HUDEP-2 (cell line): ENCODE measurements around the gene ZFPL1.
A peak's percentile ranks its signal among the peaks of the same experiment; 100 is the strongest.

Experiments used
- DNase-seq, 76 experiments: peaks; one replicate each; lab custom pipeline; 2025; ENCODE audit not compliant: unreplicated experiment in 76 of 76; lab: John Stamatoyannopoulos, UW

ZFPL1 gene

DNA sequence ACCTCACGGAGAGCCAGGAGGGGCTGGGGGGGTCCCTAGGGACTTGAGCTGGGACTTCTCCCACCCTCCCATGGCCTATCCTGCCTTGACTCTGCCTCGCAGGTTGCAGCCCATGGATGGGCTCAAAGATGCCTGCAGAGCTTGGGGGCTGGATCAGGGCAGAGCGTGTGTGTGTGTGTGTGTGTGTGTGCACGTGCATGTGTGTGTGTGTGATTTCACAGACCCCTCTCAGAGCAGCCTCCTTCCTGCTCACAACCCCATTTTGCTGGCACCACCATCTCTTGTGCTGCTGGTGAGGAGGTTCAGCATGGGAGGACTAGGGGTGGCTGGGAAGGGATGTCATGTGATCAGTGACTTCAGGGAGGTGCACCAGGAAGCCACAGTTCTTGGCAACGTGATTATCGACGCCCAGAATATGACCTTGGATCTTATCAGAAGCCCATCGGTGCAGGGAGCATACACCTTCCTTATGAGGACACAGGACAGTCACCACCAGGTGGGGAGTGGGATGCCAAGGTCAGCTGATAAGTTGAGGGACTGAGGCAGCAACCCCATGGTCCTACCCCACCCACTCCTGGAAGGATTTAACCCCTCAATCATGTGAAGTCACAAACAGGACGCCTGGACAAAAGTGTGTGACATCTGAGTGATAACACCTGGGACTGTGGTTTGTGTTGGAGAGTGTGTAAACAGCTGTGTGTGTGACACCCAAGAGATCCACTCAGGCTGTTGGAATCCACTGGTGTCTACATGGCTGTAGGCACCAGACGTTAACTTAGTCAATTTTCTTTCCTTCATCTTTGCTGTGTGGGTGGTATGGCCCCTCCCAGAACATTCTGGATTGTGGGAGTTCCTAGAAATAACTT lies 23.8 kb upstream of the ZFPL1 start:
- DNase-seq, result peak in 10 of 76 experiments; percentile 5 to 20 (median 10)

DNA sequence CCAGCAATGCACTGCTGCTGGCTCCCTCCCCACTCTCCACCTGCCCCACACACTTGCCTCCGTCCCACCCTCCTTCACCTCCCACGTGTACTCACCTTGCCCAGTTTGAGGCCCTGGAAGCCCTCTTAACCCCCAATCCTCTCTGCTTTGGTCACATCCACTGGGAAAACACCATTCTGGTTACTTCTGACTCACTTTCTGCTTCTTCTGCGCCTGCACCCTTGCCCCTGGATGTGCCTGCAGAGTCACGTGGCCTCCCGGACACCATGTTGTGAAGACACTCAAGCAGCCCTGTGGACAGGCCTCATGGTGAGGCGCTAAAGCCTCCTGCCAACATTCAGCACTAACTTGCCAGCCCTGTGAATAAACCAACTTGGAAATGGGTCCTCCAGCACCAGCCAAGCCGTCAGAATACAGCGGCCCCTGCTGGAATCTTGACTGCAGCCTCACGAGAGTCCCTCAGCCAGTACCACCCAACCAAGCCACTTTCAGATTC lies 23.1 kb upstream of the ZFPL1 start:
- DNase-seq, result peak in 25 of 76 experiments; percentile 5 to 100 (median 29)

DNA sequence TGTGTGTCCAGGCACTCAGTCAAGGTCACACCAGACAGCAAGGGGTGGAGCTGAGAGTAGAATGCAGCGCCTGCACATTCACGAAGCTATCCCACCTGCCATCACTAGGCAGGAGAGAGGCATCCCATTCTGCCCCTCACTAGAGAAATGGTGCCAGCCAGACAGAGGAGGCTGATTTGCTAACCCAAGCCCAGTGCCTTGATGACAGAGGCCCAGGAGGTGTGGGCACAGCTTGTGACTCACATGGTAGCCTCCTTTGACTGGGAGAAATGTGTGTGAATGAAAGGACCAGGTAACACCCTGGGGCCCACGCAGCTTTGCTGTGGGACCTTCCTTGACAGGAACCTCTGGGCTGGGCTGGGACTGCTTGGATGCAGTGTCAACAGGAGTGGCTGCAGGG lies 20.5 kb upstream of the ZFPL1 start:
- DNase-seq, result no peak

DNA sequence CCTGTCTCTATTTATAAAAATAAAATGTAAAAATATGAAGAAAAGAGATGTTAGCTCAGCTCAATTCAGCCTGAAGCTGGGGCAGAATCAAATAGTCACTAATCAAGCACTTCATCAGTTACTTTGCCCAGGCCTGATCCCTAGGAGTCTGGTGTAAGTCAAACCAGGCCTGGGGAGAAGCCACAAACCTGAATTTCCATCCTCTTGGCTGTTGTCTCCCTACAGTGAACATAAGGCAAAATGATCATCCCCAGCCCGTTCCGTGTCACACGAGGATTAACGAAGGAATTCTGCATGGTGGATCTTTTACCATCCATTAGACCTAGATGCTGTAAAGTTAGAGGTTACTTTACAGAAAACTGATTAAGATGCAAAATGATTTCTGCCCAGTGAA lies 19.2 kb upstream of the ZFPL1 start:
- DNase-seq, result no peak

DNA sequence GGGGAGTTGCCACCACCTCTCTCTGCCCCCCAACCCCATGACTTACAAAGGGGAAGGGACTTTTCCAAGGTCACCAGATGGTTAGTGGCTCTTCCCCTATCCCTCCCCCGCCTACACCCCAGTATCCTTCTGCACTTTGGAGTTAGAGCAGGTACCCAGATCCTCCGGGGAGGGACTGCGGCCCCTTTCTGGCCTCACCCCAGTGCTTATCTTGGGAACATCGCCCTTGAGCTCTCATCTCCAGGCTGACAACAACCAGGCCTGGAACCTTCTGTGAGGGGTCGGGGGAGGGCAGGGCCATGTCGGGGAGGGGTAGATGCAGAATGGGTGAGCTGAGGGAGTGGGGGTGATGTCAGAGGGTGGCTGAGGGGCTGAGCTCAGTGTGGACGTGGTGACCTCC lies 18.2 kb upstream of the ZFPL1 start:
- no peak for DNase-seq

DNA sequence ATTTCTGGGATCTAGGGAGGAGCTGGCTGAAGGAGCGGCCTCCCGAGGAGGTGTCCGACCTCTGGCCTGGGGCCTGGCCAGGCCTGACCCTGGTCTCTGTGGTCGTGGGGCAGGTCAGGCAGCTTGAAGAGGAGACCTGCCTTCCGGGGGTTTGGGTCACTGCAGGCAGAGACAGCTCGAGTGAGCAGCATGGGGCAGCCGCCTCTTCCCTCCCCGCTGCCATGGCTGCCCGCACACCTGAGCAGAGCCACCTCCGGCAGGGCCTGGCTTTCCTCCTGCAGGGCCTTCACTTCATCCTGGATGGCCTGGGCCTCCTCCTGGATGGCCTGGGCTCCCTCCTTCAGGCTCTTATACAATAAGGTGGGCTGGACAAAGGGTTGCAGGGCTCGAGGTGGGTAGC lies 17.7 kb upstream of the ZFPL1 start:
- no peak for DNase-seq

DNA sequence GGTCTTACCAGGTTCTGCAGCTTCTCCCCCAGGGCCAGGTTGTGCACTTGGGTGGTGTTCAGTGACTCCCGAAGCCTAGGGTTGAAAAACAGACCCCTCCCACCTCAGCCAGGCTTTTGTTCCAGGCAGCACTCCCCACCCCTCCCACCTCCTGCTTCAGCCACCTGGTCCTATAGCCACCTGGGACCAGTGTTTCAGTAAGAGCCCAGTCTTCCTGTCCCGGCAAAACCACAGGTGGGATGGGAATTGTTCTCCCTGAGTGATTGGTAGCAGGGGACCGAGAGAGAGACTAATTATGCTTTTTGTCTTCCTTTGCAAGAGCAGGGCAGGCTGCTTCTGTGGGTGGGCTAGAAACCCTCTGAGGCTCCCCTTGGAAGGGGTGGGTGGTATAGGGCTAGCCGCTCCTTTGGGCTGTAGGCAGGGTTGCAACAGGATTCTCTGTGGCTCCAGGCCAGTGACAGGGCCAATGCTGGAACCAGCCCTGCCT lies 17.2 kb upstream of the ZFPL1 start:
- no peak for DNase-seq

DNA sequence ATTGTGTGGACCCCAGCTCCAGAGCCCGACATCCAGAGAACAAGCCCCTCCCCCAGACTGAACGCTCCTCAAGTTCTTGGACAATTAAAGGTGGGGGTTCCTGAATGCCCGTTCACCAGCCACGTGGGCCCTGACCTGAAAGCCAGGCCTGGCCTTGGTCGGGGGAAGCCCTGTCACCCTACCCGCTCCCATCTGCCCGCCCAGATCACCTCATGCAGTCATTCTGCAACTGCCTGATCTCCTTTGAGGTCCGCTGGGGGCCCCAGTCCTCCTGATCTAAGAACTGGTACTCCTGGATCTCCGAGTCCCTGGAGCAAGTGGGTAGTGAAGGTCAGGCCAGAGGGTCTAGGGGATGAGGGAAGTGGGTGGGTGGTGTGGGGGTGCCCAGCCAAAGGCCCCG lies 16.6 kb upstream of the ZFPL1 start:
- no peak for DNase-seq

DNA sequence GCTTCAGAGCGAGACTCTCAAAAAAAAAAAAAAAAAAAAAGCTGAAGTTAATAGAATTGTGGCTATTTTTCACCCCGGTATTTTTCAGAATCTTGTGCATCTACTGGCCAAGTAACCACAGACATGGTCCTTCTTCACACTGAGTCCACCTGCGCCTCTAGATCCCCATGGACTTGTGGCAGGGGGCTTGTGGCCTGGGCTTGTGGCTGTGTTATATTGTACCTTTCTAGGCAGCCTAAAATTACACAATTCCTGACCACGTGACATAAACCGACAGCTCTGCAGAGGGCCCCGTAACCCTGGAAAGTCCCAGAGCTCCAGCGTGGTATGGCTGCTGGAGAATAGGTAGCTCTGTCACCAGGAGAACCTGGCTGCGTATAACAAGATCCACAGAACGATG lies 14.8 kb upstream of the ZFPL1 start:
- DNase-seq, result no peak

DNA sequence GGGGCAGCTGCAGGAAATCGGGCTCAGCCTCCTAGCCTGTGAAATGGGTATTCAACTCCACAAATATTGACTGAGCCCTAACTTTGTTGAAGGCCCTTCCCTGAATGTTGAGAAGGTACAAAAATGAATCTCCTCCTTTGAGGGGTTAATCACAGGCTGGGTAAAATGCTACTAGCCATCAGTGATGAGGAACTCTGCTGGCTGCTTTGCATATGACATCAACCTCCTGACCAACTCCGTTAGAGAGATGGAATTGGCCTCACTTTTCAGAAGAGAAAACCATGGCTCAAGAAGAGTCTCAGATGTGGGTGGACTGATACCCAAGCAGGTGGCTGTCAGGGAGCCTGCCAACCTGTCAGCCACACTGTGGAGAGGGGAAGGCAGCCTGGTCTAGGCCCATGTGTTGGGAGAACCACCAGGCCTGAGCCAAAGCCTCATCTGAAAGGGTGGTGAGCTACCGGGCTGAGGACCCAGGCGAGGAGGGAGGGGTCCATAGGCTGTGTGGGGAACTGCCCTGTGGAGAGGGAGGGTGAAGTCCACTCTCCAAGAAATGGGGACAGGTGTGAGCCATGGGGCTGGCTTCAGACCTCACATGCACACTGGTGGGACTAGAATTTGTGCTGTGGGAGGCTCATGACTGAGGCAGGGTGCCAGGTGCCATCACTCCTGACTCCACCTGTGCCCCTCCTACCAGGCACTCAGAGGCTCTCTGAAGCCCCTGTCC lies 12.0 kb upstream of the ZFPL1 start:
- DNase-seq, result no peak

DNA sequence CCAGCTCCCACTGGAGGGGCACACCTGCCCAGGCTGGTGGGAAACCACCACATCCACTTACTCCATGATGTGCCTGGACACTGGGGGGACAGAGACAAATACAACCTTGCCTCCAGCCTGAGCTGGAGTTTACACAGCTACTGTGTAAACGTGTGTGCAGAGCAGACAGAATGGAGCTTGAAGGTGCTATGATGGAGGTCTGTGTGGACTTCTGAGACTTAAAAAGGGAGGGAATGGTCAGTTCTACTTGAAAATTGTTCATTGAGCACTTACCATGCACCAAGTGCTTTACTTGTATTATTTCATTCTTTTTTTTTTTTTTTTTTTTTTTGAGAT lies 11.4 kb upstream of the ZFPL1 start:
- no peak for DNase-seq

DNA sequence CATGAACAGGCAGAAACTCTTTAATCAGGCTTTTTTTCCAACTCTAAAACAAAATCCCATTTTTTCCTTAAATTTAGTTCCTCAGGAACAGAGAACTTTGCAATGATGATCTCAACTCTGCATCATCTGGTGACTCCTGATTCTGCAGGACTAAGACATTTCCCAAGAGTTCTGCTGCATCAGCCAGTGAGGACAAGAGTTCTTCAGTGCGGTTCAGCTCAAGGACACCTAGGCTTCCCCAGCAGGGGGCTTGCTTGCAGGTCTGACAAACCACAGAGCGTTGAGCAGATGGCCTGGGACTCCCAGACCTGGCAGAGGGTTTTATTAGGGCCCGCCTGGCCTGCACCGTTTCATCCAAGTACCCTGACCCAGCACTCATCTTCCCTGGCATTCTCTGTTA lies 6.6 kb upstream of the ZFPL1 start:
- no peak for DNase-seq

DNA sequence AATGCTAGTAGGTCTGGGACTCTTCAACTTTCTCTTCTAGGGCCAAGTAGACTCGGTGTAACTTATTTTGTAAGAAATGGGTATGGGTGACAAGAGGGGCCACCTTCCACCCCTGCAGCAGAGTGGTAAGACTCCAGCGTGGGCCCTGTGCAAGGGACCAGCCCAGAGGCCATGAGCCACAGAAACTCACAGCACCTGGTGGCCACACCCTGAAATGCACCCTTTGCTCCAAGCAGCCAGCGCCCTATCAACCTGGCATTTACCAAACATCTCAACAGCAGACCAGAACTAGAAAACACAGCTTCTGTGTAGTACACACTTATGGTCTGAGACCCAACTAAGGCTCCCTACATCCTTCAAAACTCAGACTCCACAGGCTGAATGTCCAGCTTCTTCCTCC lies 5.9 kb upstream of the ZFPL1 start:
- peak in 39 of 76 experiments; percentile 4 to 66 (median 30) for DNase-seq

DNA sequence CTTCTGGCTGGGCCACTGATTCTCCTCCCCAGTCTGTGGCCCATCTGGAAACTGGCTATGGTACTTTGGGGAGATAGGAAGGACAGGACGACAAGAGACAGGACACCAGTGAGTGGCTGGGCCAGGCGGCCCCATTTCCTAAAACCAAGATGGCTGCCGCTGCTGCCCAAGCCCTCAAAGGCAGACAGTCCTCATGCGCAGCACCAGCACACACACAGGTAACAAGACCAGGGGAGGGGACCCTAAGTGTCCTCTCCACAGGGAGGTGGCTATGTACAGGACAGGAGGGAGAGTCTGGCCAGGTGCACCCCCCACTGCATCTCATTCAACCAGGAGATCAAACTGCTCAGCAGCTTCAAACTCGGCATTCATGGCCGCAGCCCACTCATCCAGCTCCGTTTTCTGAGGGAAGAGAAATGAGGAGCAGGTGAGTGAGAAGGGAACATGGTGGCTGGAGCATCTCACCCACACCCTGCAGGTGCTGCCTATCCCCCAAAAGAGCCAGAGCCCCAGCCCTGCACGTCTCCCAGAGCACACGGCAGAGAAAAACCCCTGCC lies 5.2 kb upstream of the ZFPL1 start:
- DNase-seq, result no peak

DNA sequence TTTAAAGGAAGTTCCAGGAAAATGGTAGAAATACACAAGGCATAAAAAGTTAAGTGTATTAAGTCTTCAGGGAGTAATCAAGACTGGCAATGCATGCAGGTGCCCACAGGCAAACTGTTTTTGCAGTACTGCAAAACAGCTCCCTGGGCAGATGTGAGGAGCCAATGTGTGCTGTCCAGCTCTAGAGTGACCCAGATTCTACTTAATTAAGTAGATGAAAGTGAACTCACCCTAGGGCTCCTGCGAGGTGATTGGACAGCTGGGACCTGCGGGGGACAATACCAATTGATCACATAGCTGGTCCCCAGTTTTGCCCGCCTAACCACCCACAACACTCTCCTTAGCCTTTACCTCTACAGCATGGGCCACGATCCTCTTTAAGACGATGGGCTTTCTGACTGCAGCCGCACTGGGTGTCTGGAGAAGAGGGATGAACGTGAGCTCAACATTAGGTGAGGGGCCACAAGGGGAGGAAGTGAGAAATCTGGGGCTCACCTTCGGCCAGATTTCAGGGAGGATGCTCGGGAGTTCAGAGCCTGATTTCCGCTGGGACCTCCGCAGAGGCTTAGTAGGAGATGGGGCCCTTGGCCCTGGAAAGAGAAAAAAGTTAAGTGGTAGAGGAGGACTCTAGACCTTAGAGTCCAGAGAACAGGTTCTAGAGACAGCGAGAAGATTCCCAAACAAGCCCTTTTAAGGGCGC lies 738 bp upstream of the ZFPL1 start:
- DNase-seq, result no peak

DNA sequence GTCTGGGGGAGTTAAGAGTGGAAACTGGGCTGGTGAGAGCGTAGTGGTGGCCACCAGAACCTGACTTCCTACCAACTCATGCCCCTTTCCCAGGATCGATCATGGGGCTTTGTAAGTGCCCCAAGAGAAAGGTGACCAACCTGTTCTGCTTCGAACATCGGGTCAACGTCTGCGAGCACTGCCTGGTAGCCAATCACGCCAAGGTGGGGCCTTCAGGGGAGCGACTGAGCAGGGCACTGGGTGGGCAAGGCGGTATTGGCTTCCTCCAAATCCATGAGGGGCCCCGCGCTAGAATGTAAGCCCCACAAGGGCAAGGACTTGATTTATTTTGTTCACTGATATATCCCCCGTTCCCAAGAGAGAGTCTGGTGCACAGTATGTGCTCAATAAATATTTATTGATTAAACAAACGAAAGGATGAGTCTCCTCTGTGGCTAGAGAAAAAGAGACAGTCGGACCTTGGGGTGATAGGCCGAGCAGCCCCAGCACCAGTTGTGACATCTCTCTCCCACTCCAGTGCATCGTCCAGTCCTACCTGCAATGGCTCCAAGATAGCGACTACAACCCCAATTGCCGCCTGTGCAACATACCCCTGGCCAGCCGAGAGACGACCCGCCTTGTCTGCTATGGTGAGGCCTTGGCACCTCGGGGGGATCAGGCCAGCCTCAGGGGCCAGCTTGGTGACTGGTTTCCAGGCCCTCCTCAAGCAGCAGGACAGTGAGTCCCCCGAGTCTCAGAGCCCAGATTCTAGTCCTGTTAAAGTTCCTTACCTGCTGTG lies 765 bp downstream of the ZFPL1 start:
- no peak for DNase-seq

DNA sequence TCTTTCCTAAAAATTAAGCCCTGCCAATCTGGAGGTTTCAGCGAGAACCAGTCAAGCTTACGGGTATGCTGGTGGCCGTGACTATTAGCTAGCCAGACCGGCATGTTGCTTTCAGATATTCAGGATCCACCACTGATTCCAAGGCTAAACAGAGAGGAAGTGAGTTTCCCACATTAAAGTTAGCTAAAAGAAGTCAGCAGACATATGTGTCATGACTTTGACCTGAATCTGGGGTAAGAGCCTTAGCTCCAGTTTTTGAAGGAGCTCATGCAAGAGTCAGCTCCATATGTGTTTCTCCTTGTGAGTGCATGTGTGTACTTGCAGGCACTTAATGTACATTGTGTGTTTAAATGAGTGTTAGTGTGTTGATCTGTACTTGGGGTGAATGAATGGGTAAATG lies 1.4 kb downstream of the ZFPL1 start:
- no peak for DNase-seq

DNA sequence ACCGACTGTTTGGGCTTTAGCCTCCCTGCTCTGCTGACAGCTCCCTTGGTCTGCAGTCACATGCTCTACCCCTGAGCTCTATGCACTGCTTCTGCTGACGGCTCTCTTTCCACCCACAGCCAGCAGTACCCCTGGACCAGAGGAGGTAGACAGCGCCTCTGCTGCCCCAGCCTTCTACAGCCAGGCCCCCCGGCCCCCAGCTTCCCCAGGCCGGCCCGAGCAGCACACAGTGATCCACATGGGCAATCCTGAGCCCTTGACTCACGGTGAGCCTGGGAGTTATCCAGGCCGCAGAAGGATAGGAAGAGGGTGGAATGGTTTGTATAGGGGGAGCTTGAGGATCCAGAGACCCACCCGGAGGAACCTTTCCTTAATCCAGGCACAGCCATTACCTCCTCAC lies 2.8 kb downstream of the ZFPL1 start:
- DNase-seq, result no peak

DNA sequence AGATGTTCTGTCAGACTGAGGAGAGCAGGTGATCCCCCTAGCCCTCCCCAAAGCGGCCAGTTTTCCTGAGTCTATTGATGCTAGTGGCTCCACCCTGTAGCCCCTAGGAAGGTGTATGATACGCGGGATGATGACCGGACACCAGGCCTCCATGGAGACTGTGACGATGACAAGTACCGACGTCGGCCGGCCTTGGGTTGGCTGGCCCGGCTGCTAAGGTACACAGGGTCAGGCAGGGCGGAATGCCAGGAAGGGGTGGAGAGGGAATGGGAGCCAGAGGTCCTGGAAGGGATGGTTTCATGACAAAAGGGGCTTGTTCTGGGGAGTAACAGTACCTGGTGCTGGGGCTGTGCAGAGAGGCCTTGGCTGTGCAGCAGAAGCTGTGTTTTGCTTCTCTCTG lies 3.2 kb downstream of the ZFPL1 start:
- DNase-seq, result no peak

DNA sequence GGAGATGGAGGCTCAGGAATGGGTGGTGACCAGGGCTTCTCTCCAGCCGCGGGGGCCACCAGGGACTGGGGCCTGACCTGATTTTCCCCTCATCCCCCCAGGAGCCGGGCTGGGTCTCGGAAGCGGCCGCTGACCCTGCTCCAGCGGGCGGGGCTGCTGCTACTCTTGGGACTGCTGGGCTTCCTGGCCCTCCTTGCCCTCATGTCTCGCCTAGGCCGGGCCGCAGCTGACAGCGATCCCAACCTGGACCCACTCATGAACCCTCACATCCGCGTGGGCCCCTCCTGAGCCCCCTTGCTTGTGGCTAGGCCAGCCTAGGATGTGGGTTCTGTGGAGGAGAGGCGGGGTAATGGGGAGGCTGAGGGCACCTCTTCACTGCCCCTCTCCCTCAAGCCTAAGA lies 3.8 kb downstream of the ZFPL1 start:
- DNase-seq, result no peak
